NCI-H2196 treated with DMSO at 0.1 percent for 48 hours (cell line): Measurements from ENCODE around the gene UQCC5.
"Not testable (repeated sequence)": the region's sequence is repeated elsewhere in the genome, so short reads cannot be mapped to it uniquely, and the experiment has no call there.

ENCODE experiments used
- DNase-seq: peaks from one replicate; lab custom pipeline; 2025; ENCODE audit not compliant: unreplicated experiment; lab: John Stamatoyannopoulos, UW

Gene UQCC5

GRCh38 chr3:52521881-52522650 lies 14.3 kb upstream of the UQCC5 start:
- DNase-seq, result no peak

DNA sequence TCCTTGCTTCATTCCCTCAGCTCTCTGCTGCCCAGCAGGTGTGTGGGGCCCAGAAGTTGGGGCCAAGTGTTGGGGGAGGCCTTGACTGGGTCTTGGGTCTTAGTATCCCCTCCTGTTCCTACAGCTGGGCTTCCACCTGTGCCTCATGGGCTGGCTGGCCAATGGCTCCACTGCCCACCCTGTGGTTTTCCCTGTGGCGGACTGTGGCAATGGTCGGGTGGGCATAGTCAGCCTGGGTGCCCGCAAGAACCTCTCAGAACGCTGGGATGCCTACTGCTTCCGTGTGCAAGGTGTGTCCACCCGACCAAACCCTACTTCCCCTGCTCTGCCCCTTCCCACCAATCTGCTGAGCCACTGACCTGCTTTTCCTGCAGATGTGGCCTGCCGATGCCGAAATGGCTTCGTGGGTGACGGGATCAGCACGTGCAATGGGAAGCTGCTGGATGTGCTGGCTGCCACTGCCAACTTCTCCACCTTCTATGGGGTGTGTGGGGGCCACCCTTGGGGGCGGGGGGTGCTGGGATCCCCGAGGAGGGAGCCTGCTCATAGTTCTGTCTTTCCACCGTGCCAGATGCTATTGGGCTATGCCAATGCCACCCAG lies 13.7 kb upstream of the UQCC5 start:
- DNase-seq, result no peak

DNA sequence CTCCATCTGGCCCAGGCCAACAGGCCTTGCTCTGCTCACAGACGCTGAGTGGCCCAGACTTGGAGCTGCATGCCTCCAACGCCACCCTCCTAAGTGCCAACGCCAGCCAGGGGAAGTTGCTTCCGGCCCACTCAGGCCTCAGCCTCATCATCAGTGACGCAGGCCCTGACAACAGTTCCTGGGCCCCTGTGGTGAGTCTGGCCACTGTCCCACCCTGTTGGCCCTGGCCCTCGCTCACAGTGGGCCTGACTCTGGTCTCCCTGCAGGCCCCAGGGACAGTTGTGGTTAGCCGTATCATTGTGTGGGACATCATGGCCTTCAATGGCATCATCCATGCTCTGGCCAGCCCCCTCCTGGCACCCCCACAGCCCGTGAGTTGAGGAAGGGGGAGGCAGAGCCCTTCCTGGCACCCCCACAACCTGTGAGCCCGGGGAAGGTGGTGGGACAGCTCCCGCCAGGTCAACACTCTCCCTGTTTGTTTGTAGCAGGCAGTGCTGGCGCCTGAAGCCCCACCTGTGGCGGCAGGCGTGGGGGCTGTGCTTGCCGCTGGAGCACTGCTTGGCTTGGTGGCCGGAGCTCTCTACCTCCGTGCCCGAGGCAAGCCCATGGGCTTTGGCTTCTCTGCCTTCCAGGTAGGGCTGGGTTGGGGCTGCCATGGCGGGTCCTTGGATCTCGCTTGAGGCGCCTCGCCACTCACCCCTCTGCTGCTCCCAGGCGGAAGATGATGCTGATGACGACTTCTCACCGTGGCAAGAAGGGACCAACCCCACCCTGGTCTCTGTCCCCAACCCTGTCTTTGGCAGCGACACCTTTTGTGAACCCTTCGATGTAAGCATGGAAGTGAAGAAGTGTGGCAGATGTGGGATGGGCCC lies 12.8 kb upstream of the UQCC5 start:
- DNase-seq, result no peak

DNA sequence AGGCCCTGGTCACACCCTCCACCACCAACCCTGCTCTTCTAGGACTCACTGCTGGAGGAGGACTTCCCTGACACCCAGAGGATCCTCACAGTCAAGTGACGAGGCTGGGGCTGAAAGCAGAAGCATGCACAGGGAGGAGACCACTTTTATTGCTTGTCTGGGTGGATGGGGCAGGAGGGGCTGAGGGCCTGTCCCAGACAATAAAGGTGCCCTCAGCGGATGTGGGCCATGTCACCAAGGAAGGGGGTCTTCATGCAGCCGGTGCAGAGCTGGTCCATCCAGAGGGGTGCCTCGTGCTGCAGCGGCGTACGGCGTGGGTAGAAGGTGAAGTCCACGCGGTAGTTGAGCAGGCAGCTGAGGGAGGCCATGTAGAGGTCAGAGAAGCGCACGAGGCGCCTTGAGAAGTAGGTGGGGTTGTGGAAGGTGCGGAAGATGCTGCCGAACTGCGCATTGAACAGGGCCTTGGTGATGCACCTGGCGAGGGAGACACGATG lies 12.1 kb upstream of the UQCC5 start:
- DNase-seq, result no peak

GRCh38 chr3:52524752-52525679 lies 11.4 kb upstream of the UQCC5 start:
- DNase-seq, result no peak

- DNase-seq, result no peak
These were observed 10.5 kb upstream of the UQCC5 start for GRCh38 chr3:52525680-52526561.

DNA sequence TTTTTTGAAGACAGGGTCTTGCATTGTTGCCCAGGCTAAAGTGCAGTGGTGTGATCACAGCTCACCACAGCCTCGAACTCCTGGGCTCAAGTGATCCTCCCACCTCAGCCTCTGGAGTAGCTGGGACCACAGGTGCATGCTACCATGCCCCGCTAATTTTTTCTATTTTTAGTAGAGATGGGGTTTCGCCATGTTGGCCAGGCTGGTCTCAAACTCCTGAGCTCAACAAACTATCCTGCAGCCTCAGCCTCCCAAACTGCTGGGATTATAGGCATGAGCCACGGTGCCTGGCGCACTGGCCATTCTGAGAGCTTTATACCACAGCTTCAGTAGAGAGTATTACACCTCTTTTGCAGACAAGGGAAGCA lies 9.8 kb upstream of the UQCC5 start:
- not testable (repeated sequence) for DNase-seq

GRCh38 chr3:52527039-52527731 lies 9.2 kb upstream of the UQCC5 start:
- no peak for DNase-seq

GRCh38 chr3:52527732-52528585 lies 8.4 kb upstream of the UQCC5 start:
- no peak for DNase-seq

DNA sequence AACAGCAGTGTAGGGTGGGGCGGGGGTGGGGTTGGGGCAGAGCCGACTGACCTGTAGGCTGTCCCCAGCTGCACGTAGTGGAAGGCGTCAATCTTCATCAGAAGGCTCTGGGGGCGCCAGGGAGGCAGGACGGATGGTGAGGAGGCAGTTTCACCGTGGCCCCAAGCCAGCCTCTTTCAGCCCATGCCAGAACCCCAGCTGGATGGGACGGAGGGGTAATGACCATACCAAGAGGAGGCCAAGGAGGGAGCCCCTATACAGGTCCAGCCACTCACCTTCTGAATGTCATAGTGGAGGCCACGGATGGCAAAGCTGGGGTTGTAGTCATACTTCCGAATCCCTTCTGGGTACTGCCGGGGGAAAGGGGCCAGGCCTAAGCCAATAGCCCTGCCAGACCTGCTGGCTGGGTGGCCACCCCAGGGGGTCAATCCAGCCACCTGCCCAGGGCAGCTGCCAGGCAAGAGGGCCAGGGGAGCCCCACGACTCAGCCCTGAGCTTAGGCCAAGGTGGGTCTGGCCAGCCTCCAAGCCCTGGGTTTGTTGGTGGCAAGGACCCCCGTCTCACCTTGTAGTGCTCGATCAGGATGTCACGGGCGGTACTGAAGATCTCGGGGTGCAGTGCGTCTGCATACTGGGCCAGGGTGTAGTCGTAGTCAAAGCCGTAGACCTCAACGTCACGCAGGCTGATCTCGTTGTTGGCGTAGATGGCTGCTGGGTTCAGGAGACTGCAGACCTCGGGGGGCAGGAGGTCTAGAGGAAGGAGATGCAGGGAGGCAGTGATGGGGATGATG lies 7.6 kb upstream of the UQCC5 start:
- DNase-seq, result no peak

DNA sequence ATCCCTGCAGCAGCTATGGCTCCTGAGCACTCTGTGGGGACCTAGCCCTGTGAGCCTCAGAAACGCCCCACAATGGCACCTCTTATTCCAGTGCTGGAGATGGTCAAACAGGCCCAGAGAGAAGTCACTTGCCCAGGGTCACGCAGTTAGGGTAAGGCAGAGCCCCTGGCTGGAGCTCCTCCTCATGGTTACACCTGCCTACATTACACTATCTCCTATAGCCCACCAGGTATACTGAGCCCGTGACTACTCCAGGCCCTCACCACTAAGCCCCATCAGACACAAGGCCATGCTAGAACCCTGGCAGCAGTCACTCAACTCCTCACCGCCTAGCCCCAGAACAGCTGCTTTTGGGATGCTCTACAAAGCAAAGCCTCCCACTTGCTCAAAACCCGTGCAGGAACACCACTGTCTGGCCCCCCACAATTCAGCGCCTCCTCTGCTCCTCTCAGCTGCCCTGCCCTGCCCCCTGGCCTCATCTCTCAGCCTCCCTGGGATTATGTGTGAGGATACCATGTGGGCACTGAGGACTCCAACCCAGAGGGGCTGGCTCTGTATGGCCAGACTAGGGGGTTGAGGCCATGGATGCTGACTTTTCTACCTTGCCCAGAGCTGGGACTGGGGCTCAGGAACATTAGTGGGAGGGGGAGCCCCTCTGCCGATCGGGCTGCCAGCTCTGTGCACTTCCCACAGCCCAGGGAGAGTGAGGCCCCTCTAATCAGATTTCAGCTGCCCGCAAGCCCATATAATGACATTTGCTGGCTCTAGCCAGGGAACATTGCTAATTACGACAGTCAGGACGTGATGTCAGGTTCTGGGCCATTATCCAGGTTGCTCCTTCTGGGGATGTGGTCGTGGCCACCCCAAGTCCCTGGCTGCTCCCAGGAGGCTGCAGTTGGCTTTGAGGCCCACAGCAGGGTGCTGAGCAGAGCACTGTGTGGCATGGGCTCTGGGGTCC lies 6.8 kb upstream of the UQCC5 start:
- DNase-seq, result no peak

GRCh38 chr3:52530918-52531826 lies 5.2 kb upstream of the UQCC5 start:
- no peak for DNase-seq

DNA sequence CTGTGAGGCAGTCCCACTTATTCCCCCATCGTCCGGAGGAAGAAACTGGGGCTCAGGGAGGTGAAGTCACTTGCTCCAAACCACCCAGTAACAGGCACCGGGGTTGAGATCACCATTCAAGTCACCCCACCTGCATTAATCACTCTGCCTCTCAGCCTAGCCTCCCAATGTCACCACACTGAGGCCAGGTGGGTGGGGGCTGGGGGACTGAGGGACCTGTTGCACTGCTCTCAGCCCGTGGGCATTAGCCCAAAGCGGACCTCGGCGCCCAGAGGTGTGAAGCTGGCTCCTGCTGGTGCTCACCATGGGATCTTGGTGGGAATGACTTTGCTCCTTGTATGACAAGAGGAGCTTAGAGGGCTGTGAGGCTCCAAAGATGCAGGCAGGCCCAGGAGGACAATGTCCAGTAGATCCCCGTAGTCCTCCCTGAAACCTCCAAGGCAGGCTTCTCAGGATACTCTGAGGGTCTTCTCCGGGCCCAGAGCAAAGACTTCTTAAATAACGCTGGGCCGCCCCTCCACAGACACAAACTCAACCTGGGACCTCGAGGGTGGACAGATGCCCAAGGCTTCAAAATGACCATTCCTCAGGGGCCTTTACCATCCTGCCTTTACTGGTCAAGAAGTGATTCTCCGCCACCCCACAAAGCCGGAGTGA lies 4.4 kb upstream of the UQCC5 start:
- DNase-seq, result no peak

DNA sequence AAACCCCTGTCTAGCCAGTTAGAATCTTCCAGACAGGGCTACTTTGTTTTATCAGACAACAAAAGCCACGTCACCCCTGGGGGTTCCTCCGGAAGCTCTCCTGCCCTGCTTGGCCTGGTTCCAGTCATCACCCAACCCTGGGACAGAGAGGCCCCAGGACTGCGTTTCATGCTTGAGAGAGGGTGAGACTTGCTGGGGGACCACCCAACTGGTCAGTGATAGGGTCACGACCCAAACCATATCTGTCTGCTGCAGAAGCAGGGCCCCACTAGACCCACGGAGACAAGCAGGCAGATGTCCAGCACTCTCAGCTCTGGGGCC lies 3.9 kb upstream of the UQCC5 start:
- DNase-seq, result no peak
